Stomach (tissue), 9 donors: ENCODE data around the gene SH3GL2. TPM values are rescaled to one million over a fixed set of nuclear protein-coding genes. Genes with fewer than 3 reads are reported as not detected.
A peak's percentile ranks its signal among the peaks of the same experiment; 100 is the strongest.

Experiments
- DNase-seq, 2 donors: peaks; one replicate each; pipeline versions ENCODE4 v3.0.0 to v3.0.0-alpha.2; 2013 to 2019
- H3K27ac ChIP-seq, 5 donors: fragments of 200-600 bp in 4 of 5; sonication (generic) in 4 of 5; one replicate each; pipeline ENCODE4 v1.5.1; 2013 to 2019; ENCODE audit warnings: mild to moderate bottlenecking in 1 of 5, moderate library complexity in 1 of 5
- H3K27me3 ChIP-seq, 3 donors: fragments of 200-600 bp; sonication (generic); one replicate each; pipeline ENCODE4 v1.5.1; 2017 to 2019; ENCODE audit warnings: mixed run types in 1 of 3
- H3K36me3 ChIP-seq, 4 donors: fragments of 200-600 bp; sonication (generic); 1 replicate in 3 of 4; 2 replicates in 1 of 4; pipeline ENCODE4 v1.5.1; 2016 to 2019
- H3K4me1 ChIP-seq, 4 donors: fragments of 200-600 bp; sonication (generic); one replicate each; pipeline ENCODE4 v1.5.1; 2016 to 2019
- H3K4me3 ChIP-seq, 4 donors: fragments of 200-600 bp; sonication (generic) in 3 of 4; one replicate each; pipeline ENCODE4 v1.5.1; 2016 to 2019; ENCODE audit warnings: mild to moderate bottlenecking in 1 of 4
- H3K9me3 ChIP-seq, 4 donors: fragments of 200-600 bp; sonication (generic); one replicate each; pipeline ENCODE4 v1.5.1; 2016 to 2019
- CTCF ChIP-seq, 7 experiments: fragments of 450-650 bp in 4 of 7; fragments of 200-600 bp in 3 of 7; sonication (generic) in 3 of 7; IDR thresholded peaks; one replicate each; pipeline ENCODE4 v1.5.1; 2016 to 2019; ENCODE audit warnings: antibody characterized with exemption in 7 of 7, control low read depth in 2 of 7, mild to moderate bottlenecking in 1 of 7
- EP300 ChIP-seq: sonication (generic); formaldehyde crosslinking; IDR thresholded peaks from one replicate; pipeline ENCODE4 v1.6.1; 2017; ENCODE audit warnings: antibody characterized with exemption
- POLR2A ChIP-seq, 4 donors: fragments of 450-650 bp; IDR thresholded peaks; one replicate each; pipeline ENCODE4 v1.6.1; 2016; ENCODE audit warnings: antibody characterized with exemption in 4 of 4, control low read depth in 2 of 4, mild to moderate bottlenecking in 1 of 4, moderate library complexity in 1 of 4
- POLR2AphosphoS5 ChIP-seq, 3 donors: sonication (generic); formaldehyde crosslinking; IDR thresholded peaks; one replicate each; pipeline ENCODE4 v1.6.1; 2016; ENCODE audit warnings: antibody characterized with exemption in 3 of 3
- WGBS, 5 donors: extraction: QIAGEN DNeasy Blood & Tissue Kit in 3 of 5; methylation state at CpG; one replicate each; pipeline versions ENCODE4 v1.1.5 to v1.1.7; 2013 to 2018; 5-methylcytosine and 5-hydroxymethylcytosine counted together
- intact Hi-C: fragments of 100-400 bp; cut with DNase I; formaldehyde crosslinking; loops from one replicate; pipeline ENCODE4 v1.15.1; 2023; ENCODE audit warnings: low total_unique reads
- polyA plus RNA-seq, 3 donors: library from polyadenylated mRNA; stranded (reverse); fragments of 200-250 nt; gene quantifications; one replicate each; pipeline ENCODE4 v1.2.3, GENCODE V29; 2013
- total RNA-seq, 5 donors: library from RNA; depleted of rRNA; stranded (reverse); fragments of >200 nt; gene quantifications; one replicate each; pipeline versions ENCODE4 v1.1.0 to v1.2.3, GENCODE V29; 2014 to 2016
- donor health status: healthy with polysubstance abuse.
- donor health status: Bipolar disorder and iron deficiency.
- donor health status: healthy.

Gene SH3GL2
- total and polyA plus RNA-seq, 8 donors: 0.89 to 17.5 (median 7.7) TPM; not detected in 1

DNA sequence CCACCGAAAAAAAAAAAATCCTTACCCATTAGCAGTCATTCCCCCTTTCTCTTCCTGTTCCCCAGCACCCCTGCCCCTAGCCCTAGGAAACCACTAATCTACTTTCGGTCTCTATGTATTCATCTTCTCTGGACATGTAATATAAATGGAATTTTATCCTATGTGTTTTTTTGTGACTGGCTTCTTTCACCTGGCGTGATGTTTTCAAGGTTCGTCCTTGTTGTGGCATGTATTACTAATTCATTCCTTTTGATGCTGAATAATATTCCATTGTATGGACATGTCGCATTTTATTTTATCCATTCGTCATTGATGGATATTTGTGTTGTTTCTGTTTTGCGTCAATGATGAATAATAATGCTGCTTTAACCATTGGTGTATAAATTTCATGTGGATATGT, 42.8 kb upstream of the SH3GL2 start:
- intact Hi-C loops: no loop called here
- TF ChIP-seq POLR2A (IDR thresholded peaks at IDR 0.05): no peak
- TF ChIP-seq EP300: no peak
- no peak for TF ChIP-seq CTCF (IDR thresholded peaks at IDR 0.05)
- TF ChIP-seq POLR2AphosphoS5 (IDR thresholded peaks at IDR 0.05): no peak
- Histone ChIP-seq H3K27me3 (no peaks in the 10 kb centered on the region), H3K9me3 (no peaks in the 10 kb centered on the region), H3K36me3 (no peaks in the 10 kb centered on the region), H3K27ac (no peak overlapping the region), H3K4me3 (no peak overlapping the region), H3K4me1 (peaks cover 0 to 5% (median 3%) of the 10 kb centered on the region in 4 donors)
- 82 to 90% (median 89%) methylated on average over 7 of the region's 7 CpGs for WGBS, 5 donors
- no peak for DNase-seq

- intact Hi-C loops: no loop called here
- Histone ChIP-seq H3K4me1 (no peaks in the 10 kb centered on the region), H3K4me3 (no peak overlapping the region), H3K27ac (no peak overlapping the region), H3K9me3 (peaks cover 0 to 10% (median 2%) of the 10 kb centered on the region in 4 donors), H3K27me3 (no peaks in the 10 kb centered on the region), H3K36me3 (no peaks in the 10 kb centered on the region)
- 69 to 82% (median 75%) methylated on average over 2 of the region's 2 CpGs for WGBS, 5 donors
- DNase-seq: no peak
- TF ChIP-seq CTCF (IDR thresholded peaks at IDR 0.05): no peak
- TF ChIP-seq POLR2AphosphoS5 (IDR thresholded peaks at IDR 0.05): no peak
- no peak for TF ChIP-seq POLR2A (IDR thresholded peaks at IDR 0.05)
- no peak for TF ChIP-seq EP300
These were observed 27.8 kb upstream of the SH3GL2 start for GRCh38 chr9:17551023-17551422.

GRCh38 chr9:17555362-17556054, 23.4 kb upstream of the SH3GL2 start:
- no peak for DNase-seq
- intact Hi-C loops: no loop called here
- peaks cover 0 to 5% (median 0%) of the 10 kb centered on the region in 4 donors for H3K4me1 ChIP-seq
- peak overlapping the region in 2 of 5 donors; percentile 19 to 65 for H3K27ac ChIP-seq
- no peak for TF ChIP-seq EP300
- TF ChIP-seq POLR2AphosphoS5 (IDR thresholded peaks at IDR 0.05): no peak
- TF ChIP-seq POLR2A (IDR thresholded peaks at IDR 0.05): no peak
- no peak for TF ChIP-seq CTCF (IDR thresholded peaks at IDR 0.05)
- H3K27me3 ChIP-seq: no peaks in the 10 kb centered on the region
- H3K9me3 ChIP-seq: no peaks in the 10 kb centered on the region
- no peaks in the 10 kb centered on the region for H3K36me3 ChIP-seq
- no peak overlapping the region for H3K4me3 ChIP-seq
- WGBS, 5 donors: 55 to 83% (median 65%) methylated on average over 4 of the region's 4 CpGs

- Histone ChIP-seq H3K27ac (peak overlapping the region in 2 of 5 donors; percentile 19 to 65), H3K27me3 (no peaks in the 10 kb centered on the region), H3K9me3 (no peaks in the 10 kb centered on the region), H3K4me3 (no peak overlapping the region), H3K36me3 (no peaks in the 10 kb centered on the region), H3K4me1 (peaks cover 0 to 5% (median 0%) of the 10 kb centered on the region in 4 donors)
- intact Hi-C loops: no loop called here
- no peak for TF ChIP-seq EP300
- TF ChIP-seq CTCF (IDR thresholded peaks at IDR 0.05): no peak
- no peak for DNase-seq
- 52 to 78% (median 61%) methylated on average over 8 of the region's 8 CpGs for WGBS, 5 donors
These were observed 22.6 kb upstream of the SH3GL2 start for GRCh38 chr9:17556255-17556654.
